B cell (primary cell): ENCODE results near the gene NCK2. TPM values are rescaled to one million over a fixed set of nuclear protein-coding genes. Genes with fewer than 3 reads are reported as not detected.
"Not testable (repeated sequence)": the region's sequence is repeated elsewhere in the genome, so short reads cannot be mapped to it uniquely, and the experiment has no call there.

Source experiments
- ATAC-seq: fragments of 200-7000 bp; cut with Tn5 transposase; one replicate; pipeline ENCODE4 v1.10.0; 2021; ENCODE audit warnings: low read depth, mild to moderate bottlenecking, moderate number of reproducible peaks, moderate library complexity
- CTCF ChIA-PET: fragments of 350-600 bp; sonication (Branson Sonifier 250); formaldehyde crosslinking; loops from one replicate; lab custom pipeline; 2021; ENCODE audit warnings: antibody characterized with exemption, inconsistent platforms; lab: Charles Lee
- POLR2A ChIA-PET: fragments of 350-600 bp; sonication (Branson Sonifier 250); formaldehyde crosslinking; loops from one replicate; lab custom pipeline; 2021; ENCODE audit warnings: antibody characterized with exemption; lab: Charles Lee
- DNase-seq: peaks from one replicate; pipeline ENCODE4 v3.0.0; 2013
- H2AFZ ChIP-seq: 2 replicates; pipeline ENCODE4 v1.6.1; 2012; ENCODE audit warnings: mild to moderate bottlenecking, low read depth, low read length; ENCODE audit not compliant: insufficient read depth, poor library complexity, severe bottlenecking
- H3K27ac ChIP-seq, 2 donors: 1 replicate in 1 of 2; 2 replicates in 1 of 2; pipeline ENCODE4 v1.5.1; 2012 to 2013; ENCODE audit warnings: low read length in 2 of 2, mild to moderate bottlenecking in 2 of 2, moderate library complexity in 1 of 2
- H3K27me3 ChIP-seq, 4 experiments: fragments of 200-600 bp in 1 of 4; sonication (generic) in 1 of 4; replicated peaks in 1 of 4; 1 replicate in 2 of 4; 2 replicates in 2 of 4; pipeline versions ENCODE4 v1.6.1 to v1.7.0; 2013 to 2016; ENCODE audit warnings: low read length in 3 of 4, mild to moderate bottlenecking in 2 of 4, mixed read lengths in 1 of 4, moderate library complexity in 1 of 4; ENCODE audit not compliant: insufficient read depth in 4 of 4, control insufficient read depth in 3 of 4; ENCODE audit errors: control extremely low read depth in 1 of 4
- H3K36me3 ChIP-seq, 2 experiments: replicated peaks in 1 of 2; 1 replicate in 1 of 2; 2 replicates in 1 of 2; pipeline versions ENCODE4 v1.6.1 to v1.7.1; 2013; ENCODE audit warnings: low read length in 1 of 2; ENCODE audit not compliant: insufficient read depth in 2 of 2, control insufficient read depth in 1 of 2; ENCODE audit errors: control extremely low read depth in 1 of 2, extremely low read depth in 1 of 2
- H3K4me1 ChIP-seq, 2 donors: fragments of 200-600 bp in 1 of 2; sonication (generic) in 1 of 2; 1 replicate in 1 of 2; 2 replicates in 1 of 2; pipeline versions ENCODE4 v1.5.1 to v1.6.1; 2013 to 2017; ENCODE audit warnings: low read length in 2 of 2; ENCODE audit not compliant: control insufficient read depth in 2 of 2, insufficient read depth in 2 of 2
- H3K4me2 ChIP-seq: replicated peaks from 2 replicates; pipeline ENCODE3; 2012; ENCODE audit warnings: mild to moderate bottlenecking, low read depth, low read length; ENCODE audit not compliant: poor library complexity, severe bottlenecking
- H3K4me3 ChIP-seq, 5 experiments: fragments of 200-600 bp in 1 of 5; sonication (generic) in 1 of 5; 1 replicate in 3 of 5; 2 replicates in 2 of 5; pipeline versions ENCODE4 v1.5.1 to v1.7.0; 2011 to 2016; ENCODE audit warnings: low read length in 4 of 5, mild to moderate bottlenecking in 4 of 5, low read depth in 2 of 5, control low read depth in 1 of 5, moderate library complexity in 1 of 5; ENCODE audit not compliant: insufficient read depth in 1 of 5; ENCODE audit errors: control extremely low read depth in 1 of 5, extremely low read depth in 1 of 5
- H3K79me2 ChIP-seq: fragments of 200-600 bp; sonication (generic); one replicate; pipeline ENCODE4 v1.6.0; 2016; ENCODE audit warnings: low read length; ENCODE audit not compliant: control insufficient read depth, insufficient read depth
- H3K9ac ChIP-seq: fragments of 200-600 bp; sonication (generic); 2 replicates; pipeline ENCODE4 v1.6.1; 2017; ENCODE audit warnings: mild to moderate bottlenecking, low read length, moderate library complexity
- H3K9me3 ChIP-seq, 3 donors: one replicate each; pipeline versions ENCODE4 v1.6.1 to v1.7.1; 2013; ENCODE audit warnings: low read length in 2 of 3; ENCODE audit not compliant: control insufficient read depth in 2 of 3, insufficient read depth in 1 of 3; ENCODE audit errors: control extremely low read depth in 1 of 3
- H4K20me1 ChIP-seq: 2 replicates; pipeline ENCODE4 v1.6.0; 2012; ENCODE audit warnings: mild to moderate bottlenecking, low read length; ENCODE audit not compliant: insufficient read depth, control insufficient read depth, poor library complexity, severe bottlenecking
- H3K27ac Mint-ChIP-seq: one replicate; pipeline ENCODE4 v1.8.0; 2021; ENCODE audit warnings: mixed read lengths
- H3K27me3 Mint-ChIP-seq: one replicate; pipeline ENCODE4 v1.8.0; 2021; ENCODE audit warnings: mixed read lengths
- H3K4me1 Mint-ChIP-seq: one replicate; pipeline ENCODE4 v1.8.0; 2021; ENCODE audit warnings: mixed read lengths
- H3K4me3 Mint-ChIP-seq: one replicate; pipeline ENCODE4 v1.8.0; 2021; ENCODE audit warnings: mixed read lengths
- H3K9me3 Mint-ChIP-seq: one replicate; pipeline ENCODE4 v1.8.0; 2022; ENCODE audit warnings: mixed read lengths; ENCODE audit not compliant: insufficient read depth
- EZH2 ChIP-seq: IDR thresholded peaks from 2 replicates; pipeline ENCODE4 v1.6.1; 2012; ENCODE audit warnings: borderline replicate concordance, low read depth, mild to moderate bottlenecking, moderate library complexity, low read length; ENCODE audit not compliant: insufficient read depth, poor library complexity, severe bottlenecking
- WGBS: methylation state at CpG from one replicate; pipeline ENCODE4 v1.1.5; 2013; ENCODE audit warnings: missing lambda C conversion rate; ENCODE audit not compliant: insufficient coverage; 5-methylcytosine and 5-hydroxymethylcytosine counted together
- intact Hi-C: fragments of 100-400 bp; cut with micrococcal nuclease; formaldehyde crosslinking; loops from one replicate; pipeline ENCODE4 v1.10.0; 2022
- polyA plus RNA-seq: library from polyadenylated mRNA; depleted of rRNA; stranded (reverse); fragments of >200 nt; gene quantifications from 2 replicates; pipeline ENCODE4 v1.2.3, GENCODE V29; 2012
- total RNA-seq, 2 donors: library from RNA; stranded (reverse); fragments of 120-200 nt in 1 of 2; gene quantifications; 1 replicate in 1 of 2; 2 replicates in 1 of 2; pipeline versions ENCODE4 v1.2.3 to v1.2.4, GENCODE V29; 2013 to 2022
- TF ChIP-seq, protein P1 (sequence below): fragments of 200-600 bp; IDR thresholded peaks from one replicate; pipeline ENCODE4 v1.8.0; 2022; ENCODE audit warnings: antibody characterized with exemption, mild to moderate bottlenecking

Gene NCK2
- total and polyA plus RNA-seq, 2 donors (not counting 1 experiment from before 2014, with no cell fraction given), result 64.2 to 72.3 TPM

DNA sequence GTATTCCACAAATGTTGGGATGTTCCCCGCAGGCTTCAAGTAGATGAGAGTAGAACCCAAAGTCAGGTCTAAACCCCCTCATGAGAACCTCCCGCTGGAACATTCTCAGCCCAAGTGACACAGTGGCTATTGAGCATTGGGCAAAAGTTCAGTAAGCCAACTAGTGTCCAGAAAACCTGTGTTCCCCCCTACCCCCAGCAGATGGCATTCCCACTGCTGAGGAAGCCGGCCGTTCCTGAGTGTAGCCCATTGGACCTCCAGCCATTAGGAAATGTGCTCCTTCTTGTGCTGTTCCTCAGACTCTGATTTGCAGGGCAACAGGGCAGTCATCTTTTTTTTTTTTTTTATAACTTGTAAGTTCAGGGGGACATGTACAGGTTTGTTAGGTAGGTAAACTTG, 152.1 kb downstream of the NCK2 start:
- Histone ChIP-seq H3K4me2 (no peak overlapping the region), H3K27ac (no peak overlapping the region), H3K4me1 (no peaks in the 10 kb centered on the region), H3K27me3 (no peaks in the 10 kb centered on the region), H3K9me3 (peaks cover 0 to 11% (median 6%) of the 10 kb centered on the region in 3 donors), H4K20me1 (peaks cover 19% of the 10 kb centered on the region), H3K9ac (no peak overlapping the region), H2AFZ (no peak overlapping the region), H3K36me3 (peaks cover 2 to 39% of the 10 kb centered on the region in 2 experiments), H3K4me3 (no peak overlapping the region), H3K79me2 (peaks cover 7% of the 10 kb centered on the region)
- H3K4me1 Mint-ChIP-seq, result peaks cover 2% of the 10 kb centered on the region
- CTCF ChIA-PET, result no interaction called here
- WGBS, result 100% methylated on average over 3 of the region's 4 CpGs
- DNase-seq, result no peak
- peaks cover 12% of the 10 kb centered on the region for H3K9me3 Mint-ChIP-seq
- intact Hi-C loops, result no loop called here
- POLR2A ChIA-PET, result no interaction called here
- H3K27me3 Mint-ChIP-seq, result no peaks in the 10 kb centered on the region
- no peak for TF ChIP-seq EZH2
- TF ChIP-seq, protein P1, sequence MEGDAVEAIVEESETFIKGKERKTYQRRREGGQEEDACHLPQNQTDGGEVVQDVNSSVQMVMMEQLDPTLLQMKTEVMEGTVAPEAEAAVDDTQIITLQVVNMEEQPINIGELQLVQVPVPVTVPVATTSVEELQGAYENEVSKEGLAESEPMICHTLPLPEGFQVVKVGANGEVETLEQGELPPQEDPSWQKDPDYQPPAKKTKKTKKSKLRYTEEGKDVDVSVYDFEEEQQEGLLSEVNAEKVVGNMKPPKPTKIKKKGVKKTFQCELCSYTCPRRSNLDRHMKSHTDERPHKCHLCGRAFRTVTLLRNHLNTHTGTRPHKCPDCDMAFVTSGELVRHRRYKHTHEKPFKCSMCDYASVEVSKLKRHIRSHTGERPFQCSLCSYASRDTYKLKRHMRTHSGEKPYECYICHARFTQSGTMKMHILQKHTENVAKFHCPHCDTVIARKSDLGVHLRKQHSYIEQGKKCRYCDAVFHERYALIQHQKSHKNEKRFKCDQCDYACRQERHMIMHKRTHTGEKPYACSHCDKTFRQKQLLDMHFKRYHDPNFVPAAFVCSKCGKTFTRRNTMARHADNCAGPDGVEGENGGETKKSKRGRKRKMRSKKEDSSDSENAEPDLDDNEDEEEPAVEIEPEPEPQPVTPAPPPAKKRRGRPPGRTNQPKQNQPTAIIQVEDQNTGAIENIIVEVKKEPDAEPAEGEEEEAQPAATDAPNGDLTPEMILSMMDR, result no peak
- no peak for ATAC-seq
- H3K4me3 Mint-ChIP-seq, result no peak overlapping the region
- H3K27ac Mint-ChIP-seq, result no peak overlapping the region

DNA sequence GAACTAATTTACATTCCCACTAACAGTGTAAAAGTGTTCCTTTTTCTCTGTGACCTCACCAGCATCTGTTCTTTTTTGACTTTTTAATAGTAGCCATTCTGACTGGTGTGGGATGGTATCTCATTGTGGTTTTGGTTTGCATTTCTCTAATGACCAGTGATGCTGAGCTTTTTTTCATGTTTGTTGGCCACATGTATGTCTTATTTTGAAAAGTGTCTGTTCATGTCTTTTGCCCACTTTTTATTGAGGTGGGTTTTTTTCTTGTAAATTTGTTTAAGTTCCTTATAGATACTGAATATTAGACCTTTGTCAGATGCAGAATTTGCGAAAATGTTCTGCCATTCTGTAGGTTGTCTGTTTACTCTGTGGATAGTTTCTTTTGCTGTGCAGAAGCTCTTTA, 153.0 kb downstream of the NCK2 start:
- peaks cover 12% of the 10 kb centered on the region for H3K9me3 Mint-ChIP-seq
- H3K79me2 ChIP-seq, H2AFZ ChIP-seq, POLR2A ChIA-PET, H3K4me1 Mint-ChIP-seq, CTCF ChIA-PET, H3K4me1 ChIP-seq, H3K27ac Mint-ChIP-seq, H3K27me3 Mint-ChIP-seq, DNase-seq, intact Hi-C loops, H3K4me3 ChIP-seq, H3K4me2 ChIP-seq, ATAC-seq, H3K9ac ChIP-seq, H3K4me3 Mint-ChIP-seq, H3K27ac ChIP-seq, H3K27me3 ChIP-seq: not testable (repeated sequence)
- peaks cover 0 to 11% (median 11%) of the 10 kb centered on the region in 3 donors for H3K9me3 ChIP-seq
- no CpG with 5 or more reads among the region's 1 CpG for WGBS
- peaks cover 2 to 38% of the 10 kb centered on the region in 2 experiments for H3K36me3 ChIP-seq
- H4K20me1 ChIP-seq, result peaks cover 10% of the 10 kb centered on the region
